NCI-H146 treated with DMSO at 0.1 percent for 48 hours (cell line): ENCODE measurements around the gene TTLL9.
"Not testable (repeated sequence)": the region's sequence is repeated elsewhere in the genome, so short reads cannot be mapped to it uniquely, and the experiment has no call there.

Experiments
- DNase-seq: peaks from one replicate; lab custom pipeline; 2025; ENCODE audit not compliant: unreplicated experiment; lab: John Stamatoyannopoulos, UW

The TTLL9 gene, protein sequence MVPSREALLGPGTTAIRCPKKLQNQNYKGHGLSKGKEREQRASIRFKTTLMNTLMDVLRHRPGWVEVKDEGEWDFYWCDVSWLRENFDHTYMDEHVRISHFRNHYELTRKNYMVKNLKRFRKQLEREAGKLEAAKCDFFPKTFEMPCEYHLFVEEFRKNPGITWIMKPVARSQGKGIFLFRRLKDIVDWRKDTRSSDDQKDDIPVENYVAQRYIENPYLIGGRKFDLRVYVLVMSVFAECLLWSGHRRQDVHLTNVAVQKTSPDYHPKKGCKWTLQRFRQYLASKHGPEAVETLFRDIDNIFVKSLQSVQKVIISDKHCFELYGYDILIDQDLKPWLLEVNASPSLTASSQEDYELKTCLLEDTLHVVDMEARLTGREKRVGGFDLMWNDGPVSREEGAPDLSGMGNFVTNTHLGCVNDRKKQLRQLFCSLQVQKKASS

GRCh38 chr20:31869942-31870725 lies at the start of gene TTLL9, which contains the start of gene DUSP15:
TSS of gene TTLL9 (plus strand) at chr20:31870634. CDS start at chr20:31871127, 493 bp downstream.
TSS of gene DUSP15 (minus strand) at chr20:31870527. CDS start at chr20:31870337, 190 bp downstream.
- DNase-seq: peak; percentile 48

- no peak for DNase-seq
These were observed 49.0 kb upstream of the TTLL9 start for GRCh38 chr20:31821427-31821826.

GRCh38 chr20:31822421-31823330 lies 47.8 kb upstream of the TTLL9 start:
- peak; percentile 90 for DNase-seq

GRCh38 chr20:31823360-31824124 lies 46.9 kb upstream of the TTLL9 start:
- no peak for DNase-seq

GRCh38 chr20:31824125-31824485 lies 46.3 kb upstream of the TTLL9 start:
- no peak for DNase-seq

- no peak for DNase-seq
These were observed 45.7 kb upstream of the TTLL9 start for GRCh38 chr20:31824554-31825313.

GRCh38 chr20:31826074-31826473 lies 44.4 kb upstream of the TTLL9 start:
- no peak for DNase-seq

DNA sequence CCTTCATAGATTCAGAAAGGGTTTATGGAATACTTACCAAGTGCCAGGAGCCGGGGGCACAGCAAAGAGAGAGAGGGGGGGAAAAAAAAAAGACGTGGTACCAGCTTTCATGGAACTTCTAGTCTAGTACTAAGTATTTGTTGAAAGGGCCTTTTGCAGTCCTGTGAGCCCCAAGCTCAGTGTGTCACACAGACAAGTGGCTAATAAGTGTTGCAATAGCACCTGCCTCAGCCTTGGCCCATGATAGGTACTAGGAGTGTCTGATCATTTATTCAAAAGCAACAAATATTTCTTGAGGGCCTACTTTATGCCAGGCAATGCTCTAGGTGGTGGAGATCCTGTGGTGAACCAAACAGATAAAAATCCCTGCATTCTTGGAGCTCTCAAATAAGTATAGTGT lies 43.4 kb upstream of the TTLL9 start:
- DNase-seq: no peak

DNA sequence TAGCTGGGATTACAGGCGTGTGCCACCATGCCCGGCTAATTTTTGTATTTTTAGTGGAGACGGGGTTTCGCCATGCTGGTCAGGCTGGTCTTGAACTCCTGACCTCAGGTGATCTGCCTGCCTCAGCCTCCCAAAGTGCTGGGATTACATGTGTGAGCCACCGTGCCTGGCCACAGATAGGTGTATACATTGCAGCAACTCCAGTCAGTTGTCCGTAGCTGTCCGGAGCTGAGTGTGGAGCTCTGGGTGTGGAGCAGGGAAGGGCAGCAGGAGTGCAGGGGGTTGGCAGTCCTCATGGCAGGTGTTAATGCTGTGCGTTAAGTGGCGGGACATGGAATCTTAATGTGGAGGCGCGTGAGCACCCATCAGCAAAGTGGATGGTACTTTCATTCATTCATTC lies 42.4 kb upstream of the TTLL9 start:
- DNase-seq: not testable (repeated sequence)

- no peak for DNase-seq
These were observed 40.7 kb upstream of the TTLL9 start for GRCh38 chr20:31829731-31830130.

DNA sequence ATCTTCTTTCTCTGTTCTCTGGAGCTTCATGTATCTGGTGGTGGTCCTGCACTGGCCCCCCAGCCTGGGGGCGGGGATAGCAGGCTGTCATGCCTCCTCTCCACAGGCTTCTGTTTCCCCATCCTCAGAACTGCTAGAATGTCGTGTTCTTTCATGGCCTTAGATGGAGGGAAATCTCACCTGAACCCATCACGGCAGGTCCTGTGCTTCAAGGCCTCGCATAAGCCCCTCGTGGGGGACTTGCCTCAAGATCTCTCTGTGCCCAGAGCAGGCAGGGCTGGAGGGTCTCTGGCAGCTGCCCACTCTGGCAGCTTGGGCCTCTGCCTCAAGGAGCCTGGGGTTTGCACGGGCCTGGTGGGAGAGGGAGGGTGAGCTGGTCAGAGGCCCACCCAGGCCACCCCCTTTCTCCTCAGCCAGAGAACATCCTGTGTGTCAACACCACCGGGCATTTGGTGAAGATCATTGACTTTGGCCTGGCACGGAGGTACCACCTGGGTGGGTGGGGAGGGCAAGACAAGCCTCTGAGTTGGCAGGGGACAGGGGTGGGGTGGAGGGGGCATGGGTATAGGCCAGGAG lies 39.9 kb upstream of the TTLL9 start:
- no peak for DNase-seq

- DNase-seq: no peak
These were observed 39.2 kb upstream of the TTLL9 start for GRCh38 chr20:31831211-31831610.

- DNase-seq: no peak
These were observed 38.6 kb upstream of the TTLL9 start for GRCh38 chr20:31831771-31832306.

DNA sequence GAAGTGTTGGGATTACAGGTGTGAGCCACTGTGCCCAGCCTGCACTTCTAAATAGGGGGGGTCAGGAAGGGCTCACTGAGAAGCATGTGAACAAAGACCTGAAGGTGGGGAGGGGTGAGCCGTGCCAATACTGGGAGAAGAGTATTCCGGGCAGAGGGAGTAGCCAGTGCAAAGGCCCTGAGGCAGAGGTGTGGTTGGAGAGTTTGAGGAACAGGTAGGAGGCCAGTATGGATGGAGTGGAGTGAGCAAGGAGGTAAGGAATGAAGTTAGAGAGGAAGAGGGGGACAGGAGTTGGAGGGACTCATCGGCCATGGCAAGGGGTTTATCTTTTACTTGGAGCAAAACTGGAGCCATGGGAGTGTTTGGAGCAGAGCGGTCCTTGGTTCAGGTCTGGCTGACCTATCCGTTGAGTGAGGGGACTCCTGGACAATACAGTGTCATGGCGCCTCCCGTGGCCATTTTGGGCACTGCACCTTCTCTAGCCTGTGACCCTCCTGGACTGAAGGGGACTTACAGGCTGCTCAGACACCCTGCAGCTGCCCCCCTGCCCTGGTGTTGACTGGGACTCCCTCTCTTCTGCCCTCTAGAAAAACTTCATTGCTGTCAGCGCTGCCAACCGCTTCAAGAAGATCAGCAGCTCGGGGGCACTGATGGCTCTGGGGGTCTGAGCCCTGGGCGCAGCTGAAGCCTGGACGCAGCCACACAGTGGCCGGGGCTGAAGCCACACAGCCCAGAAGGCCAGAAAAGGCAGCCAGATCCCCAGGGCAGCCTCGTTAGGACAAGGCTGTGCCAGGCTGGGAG lies 37.1 kb upstream of the TTLL9 start:
- peak; percentile 33 for DNase-seq

GRCh38 chr20:31833931-31834521 lies 36.4 kb upstream of the TTLL9 start:
- no peak for DNase-seq

- no peak for DNase-seq
These were observed 34.9 kb upstream of the TTLL9 start for GRCh38 chr20:31835554-31835953.

- no peak for DNase-seq
These were observed 34.2 kb upstream of the TTLL9 start for GRCh38 chr20:31835977-31836852.
